Mesendoderm (in vitro differentiated cells): Measurements from ENCODE around the gene LRRC3C.

ENCODE experiments used
- DNase-seq: peaks from one replicate; pipeline ENCODE4 v3.0.0; 2013
- H2AK5ac ChIP-seq: 2 replicates; pipeline ENCODE4 v1.6.1; 2013; ENCODE audit warnings: low read length, inconsistent platforms
- H2BK120ac ChIP-seq: 2 replicates; pipeline ENCODE4 v1.6.1; 2013; ENCODE audit warnings: low read depth, mild to moderate bottlenecking, low read length, moderate library complexity, mixed read lengths
- H2BK15ac ChIP-seq: replicated peaks from 2 replicates; pipeline ENCODE4 v1.6.1; 2013; ENCODE audit warnings: low read depth, mild to moderate bottlenecking, moderate library complexity
- H2BK5ac ChIP-seq: 2 replicates; pipeline ENCODE4 v1.6.1; 2013; ENCODE audit warnings: low read length, inconsistent platforms
- H3K18ac ChIP-seq: 2 replicates; pipeline ENCODE4 v1.6.1; 2013; ENCODE audit warnings: mild to moderate bottlenecking, low read length, mixed read lengths
- H3K23ac ChIP-seq: one replicate; pipeline ENCODE4 v1.6.1; 2013; ENCODE audit warnings: low read length
- H3K27ac ChIP-seq: 2 replicates; pipeline ENCODE4 v1.5.1; 2013; ENCODE audit warnings: low read depth, mild to moderate bottlenecking, inconsistent platforms, low read length, moderate library complexity
- H3K27me3 ChIP-seq: 2 replicates; pipeline ENCODE4 v1.6.1; 2013; ENCODE audit warnings: low read length, control low read depth, mild to moderate bottlenecking, inconsistent platforms; ENCODE audit not compliant: insufficient read depth, poor library complexity
- H3K36me3 ChIP-seq: 2 replicates; pipeline ENCODE4 v1.6.1; 2013; ENCODE audit warnings: low read length, inconsistent platforms; ENCODE audit not compliant: control insufficient read depth, insufficient read depth
- H3K4ac ChIP-seq: one replicate; pipeline ENCODE4 v1.6.1; 2013; ENCODE audit warnings: low read depth, mild to moderate bottlenecking, low read length, moderate library complexity
- H3K4me1 ChIP-seq: 2 replicates; pipeline ENCODE4 v1.6.1; 2013; ENCODE audit warnings: low read depth, low read length, inconsistent platforms; ENCODE audit not compliant: control insufficient read depth
- H3K4me2 ChIP-seq: 2 replicates; pipeline ENCODE4 v1.6.1; 2013; ENCODE audit warnings: low read length
- H3K4me3 ChIP-seq: 2 replicates; pipeline ENCODE4 v1.5.1; 2013; ENCODE audit warnings: mild to moderate bottlenecking, low read length
- H3K56ac ChIP-seq: one replicate; pipeline ENCODE4 v1.6.1; 2013; ENCODE audit warnings: low read length
- H3K79me1 ChIP-seq: 2 replicates; pipeline ENCODE4 v1.6.1; 2013; ENCODE audit warnings: low read length, inconsistent platforms
- H3K79me2 ChIP-seq: 2 replicates; pipeline ENCODE4 v1.6.1; 2013; ENCODE audit warnings: mild to moderate bottlenecking, low read length; ENCODE audit not compliant: control insufficient read depth, insufficient read depth
- H3K9ac ChIP-seq: 2 replicates; pipeline ENCODE4 v1.6.1; 2013; ENCODE audit warnings: low read length, inconsistent platforms
- H4K5ac ChIP-seq: one replicate; pipeline ENCODE4 v1.6.1; 2013; ENCODE audit warnings: low read length
- H4K8ac ChIP-seq: one replicate; pipeline ENCODE4 v1.6.1; 2013; ENCODE audit warnings: low read depth, mild to moderate bottlenecking, control low read depth, low read length, moderate library complexity
- WGBS: extraction: QIAGEN DNeasy Blood & Tissue Kit; methylation state at CpG from one replicate; pipeline ENCODE4 v1.1.7; 2013; ENCODE audit warnings: low lambda C conversion rate, missing lambda C conversion rate; ENCODE audit not compliant: insufficient coverage; ENCODE audit errors: extremely low coverage; 5-methylcytosine and 5-hydroxymethylcytosine counted together

Gene LRRC3C

GRCh38 chr17:39913989-39914388, 13.5 kb upstream of the LRRC3C start:
- no peaks in the 10 kb centered on the region for H3K4me1 ChIP-seq
- no peak overlapping the region for H2BK120ac ChIP-seq
- H3K27me3 ChIP-seq: no peaks in the 10 kb centered on the region
- no peaks in the 10 kb centered on the region for H3K79me1 ChIP-seq
- H3K79me2 ChIP-seq: no peaks in the 10 kb centered on the region
- H3K23ac ChIP-seq: no peak overlapping the region
- WGBS: no CpG with 5 or more reads among the region's 3 CpGs
- H4K8ac ChIP-seq: no peak overlapping the region
- no peak overlapping the region for H3K27ac ChIP-seq
- H3K36me3 ChIP-seq: peaks cover 2% of the 10 kb centered on the region
- no peak overlapping the region for H3K4ac ChIP-seq
- no peak for DNase-seq
- H3K18ac ChIP-seq: no peak overlapping the region
- no peak overlapping the region for H3K56ac ChIP-seq
- no peak overlapping the region for H2BK15ac ChIP-seq
- no peak overlapping the region for H3K4me2 ChIP-seq
- no peak overlapping the region for H2BK5ac ChIP-seq
- H4K5ac ChIP-seq: no peak overlapping the region
- H2AK5ac ChIP-seq: no peak overlapping the region
- no peak overlapping the region for H3K9ac ChIP-seq
- H3K4me3 ChIP-seq: no peak overlapping the region

GRCh38 chr17:39915559-39915958, 12.0 kb upstream of the LRRC3C start:
- H3K4me2 ChIP-seq: no peak overlapping the region
- H2BK120ac ChIP-seq: no peak overlapping the region
- H3K56ac ChIP-seq: no peak overlapping the region
- H3K18ac ChIP-seq: no peak overlapping the region
- no peak overlapping the region for H3K4me3 ChIP-seq
- H2BK5ac ChIP-seq: no peak overlapping the region
- H2BK15ac ChIP-seq: no peak overlapping the region
- H3K79me2 ChIP-seq: no peaks in the 10 kb centered on the region
- no peak overlapping the region for H3K23ac ChIP-seq
- H3K27me3 ChIP-seq: no peaks in the 10 kb centered on the region
- no peak overlapping the region for H3K27ac ChIP-seq
- peaks cover 2% of the 10 kb centered on the region for H3K36me3 ChIP-seq
- H3K4ac ChIP-seq: no peak overlapping the region
- no peaks in the 10 kb centered on the region for H3K79me1 ChIP-seq
- no peaks in the 10 kb centered on the region for H3K4me1 ChIP-seq
- DNase-seq: no peak
- WGBS: no CpG with 5 or more reads among the region's 4 CpGs
- H4K5ac ChIP-seq: no peak overlapping the region
- no peak overlapping the region for H2AK5ac ChIP-seq
- no peak overlapping the region for H3K9ac ChIP-seq
- H4K8ac ChIP-seq: no peak overlapping the region

GRCh38 chr17:39916918-39917317, 10.6 kb upstream of the LRRC3C start:
- no peak overlapping the region for H3K23ac ChIP-seq
- H3K4me3 ChIP-seq: no peak overlapping the region
- peak; percentile 31 for DNase-seq
- no peak overlapping the region for H4K5ac ChIP-seq
- no peak overlapping the region for H2BK15ac ChIP-seq
- peaks cover 2% of the 10 kb centered on the region for H3K36me3 ChIP-seq
- no peak overlapping the region for H3K27ac ChIP-seq
- no peak overlapping the region for H3K4ac ChIP-seq
- H3K9ac ChIP-seq: no peak overlapping the region
- no peaks in the 10 kb centered on the region for H3K4me1 ChIP-seq
- no peak overlapping the region for H3K4me2 ChIP-seq
- no peaks in the 10 kb centered on the region for H3K79me1 ChIP-seq
- no peaks in the 10 kb centered on the region for H3K27me3 ChIP-seq
- no peak overlapping the region for H2BK120ac ChIP-seq
- no CpG with 5 or more reads among the region's 7 CpGs for WGBS
- no peak overlapping the region for H4K8ac ChIP-seq
- no peak overlapping the region for H2BK5ac ChIP-seq
- no peak overlapping the region for H3K56ac ChIP-seq
- H2AK5ac ChIP-seq: no peak overlapping the region
- no peak overlapping the region for H3K18ac ChIP-seq
- H3K79me2 ChIP-seq: no peaks in the 10 kb centered on the region

GRCh38 chr17:39919087-39919683, 8.3 kb upstream of the LRRC3C start:
- Histone ChIP-seq H3K4me2 (no peak overlapping the region), H3K4me3 (no peak overlapping the region), H3K27me3 (no peaks in the 10 kb centered on the region), H4K8ac (no peak overlapping the region), H3K27ac (no peak overlapping the region), H3K79me2 (no peaks in the 10 kb centered on the region), H3K36me3 (peaks cover 2% of the 10 kb centered on the region), H3K23ac (no peak overlapping the region), H3K4me1 (peaks cover 2% of the 10 kb centered on the region), H2BK120ac (no peak overlapping the region), H3K9ac (no peak overlapping the region), H2AK5ac (no peak overlapping the region), H2BK15ac (no peak overlapping the region), H3K79me1 (peaks cover 4% of the 10 kb centered on the region), H3K56ac (no peak overlapping the region), H2BK5ac (no peak overlapping the region), H3K18ac (no peak overlapping the region), H3K4ac (no peak overlapping the region), H4K5ac (no peak overlapping the region)
- WGBS: no CpG with 5 or more reads among the region's 9 CpGs
- no peak for DNase-seq

GRCh38 chr17:39920218-39921210, 7.0 kb upstream of the LRRC3C start:
- no peak for DNase-seq
- H3K27ac ChIP-seq: no peak overlapping the region
- no CpG with 5 or more reads among the region's 19 CpGs for WGBS

More at GRCh38 chr17:39920218-39921210, 7.0 kb upstream of the LRRC3C start:
- peaks cover 3% of the 10 kb centered on the region for H3K79me2 ChIP-seq
- no peak overlapping the region for H3K9ac ChIP-seq
- H3K56ac ChIP-seq: no peak overlapping the region
- H3K23ac ChIP-seq: no peak overlapping the region
- no peak overlapping the region for H4K8ac ChIP-seq
- no peak overlapping the region for H3K4me2 ChIP-seq
- H3K36me3 ChIP-seq: peaks cover 2% of the 10 kb centered on the region
- H2BK15ac ChIP-seq: no peak overlapping the region
- no peak overlapping the region for H2BK5ac ChIP-seq
- H3K18ac ChIP-seq: no peak overlapping the region
- H3K79me1 ChIP-seq: peaks cover 11% of the 10 kb centered on the region
- H2AK5ac ChIP-seq: no peak overlapping the region
- H3K27me3 ChIP-seq: no peaks in the 10 kb centered on the region
- no peak overlapping the region for H2BK120ac ChIP-seq
- no peak overlapping the region for H4K5ac ChIP-seq
- H3K4me3 ChIP-seq: no peak overlapping the region
- H3K4ac ChIP-seq: no peak overlapping the region
- H3K4me1 ChIP-seq: peaks cover 6% of the 10 kb centered on the region
